ENCODE results near the gene FBXL3. TPM values are rescaled to one million over a fixed set of nuclear protein-coding genes. Genes with fewer than 3 reads are reported as not detected.

Gene FBXL3
- total RNA-seq, 1 donor from 2014 or later, result 25.5 TPM

DNA sequence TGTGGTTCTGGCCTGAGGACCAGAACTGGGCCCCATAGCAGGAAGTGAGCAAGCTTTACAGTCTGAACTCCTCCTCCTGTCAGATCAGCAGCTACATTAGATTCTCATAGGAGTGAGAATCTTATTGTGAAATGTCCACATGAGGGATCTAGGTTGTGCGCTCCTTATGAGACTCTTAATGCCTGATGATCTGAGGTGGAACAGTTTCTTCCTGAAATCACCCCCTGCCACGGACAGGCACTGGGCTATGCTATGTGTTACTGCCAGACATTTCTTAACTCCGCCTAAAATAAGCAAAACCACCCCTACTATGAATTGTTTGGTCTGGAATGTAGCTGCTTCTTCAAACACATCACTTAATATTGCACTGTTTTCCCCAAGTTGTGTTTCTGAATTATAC is 4.6 kb downstream of the FBXL3 start:
- no peak overlapping the region for H3K4me3 Mint-ChIP-seq
- peaks cover 34% of the 10 kb centered on the region for H3K4me1 Mint-ChIP-seq
- Histone ChIP-seq H3K36me3 (peaks cover 3% of the 10 kb centered on the region), H3K4me2 (no peak overlapping the region), H3K9me3 (ENCODE audit: low read depth) (no peaks in the 10 kb centered on the region), H3K9ac (no peak overlapping the region), H3F3A (ENCODE audit: low read depth) (peaks cover 5% of the 10 kb centered on the region), H3K4me1 (peaks cover 21% of the 10 kb centered on the region), H3K79me2 (ENCODE audit: low read depth) (peaks cover 81% of the 10 kb centered on the region), H3K4me3 (no peak overlapping the region), H4K20me1 (ENCODE audit: low read depth) (peaks cover 64% of the 10 kb centered on the region), H3K27ac (no peak overlapping the region), H3K27me3 (no peaks in the 10 kb centered on the region), H2AFZ (replicated peaks) (no peak overlapping the region)
- peaks cover 2% of the 10 kb centered on the region for H3K36me3 Mint-ChIP-seq
- TF ChIP-seq, protein P1, sequence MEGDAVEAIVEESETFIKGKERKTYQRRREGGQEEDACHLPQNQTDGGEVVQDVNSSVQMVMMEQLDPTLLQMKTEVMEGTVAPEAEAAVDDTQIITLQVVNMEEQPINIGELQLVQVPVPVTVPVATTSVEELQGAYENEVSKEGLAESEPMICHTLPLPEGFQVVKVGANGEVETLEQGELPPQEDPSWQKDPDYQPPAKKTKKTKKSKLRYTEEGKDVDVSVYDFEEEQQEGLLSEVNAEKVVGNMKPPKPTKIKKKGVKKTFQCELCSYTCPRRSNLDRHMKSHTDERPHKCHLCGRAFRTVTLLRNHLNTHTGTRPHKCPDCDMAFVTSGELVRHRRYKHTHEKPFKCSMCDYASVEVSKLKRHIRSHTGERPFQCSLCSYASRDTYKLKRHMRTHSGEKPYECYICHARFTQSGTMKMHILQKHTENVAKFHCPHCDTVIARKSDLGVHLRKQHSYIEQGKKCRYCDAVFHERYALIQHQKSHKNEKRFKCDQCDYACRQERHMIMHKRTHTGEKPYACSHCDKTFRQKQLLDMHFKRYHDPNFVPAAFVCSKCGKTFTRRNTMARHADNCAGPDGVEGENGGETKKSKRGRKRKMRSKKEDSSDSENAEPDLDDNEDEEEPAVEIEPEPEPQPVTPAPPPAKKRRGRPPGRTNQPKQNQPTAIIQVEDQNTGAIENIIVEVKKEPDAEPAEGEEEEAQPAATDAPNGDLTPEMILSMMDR (IDR thresholded peaks at IDR 0.05), result no peak
- TF ChIP-seq EZH2phosphoT487 (IDR thresholded peaks at IDR 0.05) (no peak), EZH2 (IDR thresholded peaks at IDR 0.05) (no peak)
- H3K27ac Mint-ChIP-seq, result no peak overlapping the region
- H3K9me3 Mint-ChIP-seq, result no peaks in the 10 kb centered on the region
- DNase-seq (ENCODE audit: low spot score), result no peak
- no peaks in the 10 kb centered on the region for H3K27me3 Mint-ChIP-seq (ENCODE audit: insufficient read depth, low read depth)

DNA sequence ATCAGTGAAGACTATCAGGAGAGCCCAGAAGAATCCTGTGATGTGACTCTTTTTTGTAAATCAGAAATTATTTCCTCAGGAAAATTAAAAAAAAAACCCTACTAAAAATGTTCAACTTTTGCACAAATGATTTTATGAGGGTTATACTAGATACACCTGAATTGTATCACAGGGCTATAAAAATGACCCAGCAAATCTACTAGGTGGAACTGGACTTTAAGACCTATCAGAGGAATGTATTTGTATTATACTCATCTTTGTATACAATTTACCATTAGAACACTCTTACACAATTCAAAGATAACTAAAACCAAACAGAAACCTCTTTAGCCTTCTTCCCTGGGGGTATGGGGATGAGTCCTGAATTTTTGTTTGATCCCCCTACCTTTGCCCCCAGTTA is 7.2 kb downstream of the FBXL3 start:
- Histone ChIP-seq H3K79me2 (ENCODE audit: low read depth) (peaks cover 75% of the 10 kb centered on the region), H3K9ac (no peak overlapping the region), H3K4me1 (peaks cover 13% of the 10 kb centered on the region), H3K36me3 (peaks cover 3% of the 10 kb centered on the region), H4K20me1 (ENCODE audit: low read depth) (peaks cover 54% of the 10 kb centered on the region), H3K27ac (no peak overlapping the region), H3K27me3 (no peaks in the 10 kb centered on the region), H3K4me3 (no peak overlapping the region), H3K9me3 (ENCODE audit: low read depth) (no peaks in the 10 kb centered on the region), H2AFZ (replicated peaks) (no peak overlapping the region), H3K4me2 (no peak overlapping the region), H3F3A (ENCODE audit: low read depth) (no peaks in the 10 kb centered on the region)
- no peak overlapping the region for H3K4me3 Mint-ChIP-seq
- no peak overlapping the region for H3K27ac Mint-ChIP-seq
- no peaks in the 10 kb centered on the region for H3K9me3 Mint-ChIP-seq
- no peak for TF ChIP-seq EZH2phosphoT487 (IDR thresholded peaks at IDR 0.05)
- TF ChIP-seq EZH2 (IDR thresholded peaks at IDR 0.05), result no peak
- TF ChIP-seq, protein P1 (IDR thresholded peaks at IDR 0.05), result no peak
- H3K36me3 Mint-ChIP-seq, result peaks cover 10% of the 10 kb centered on the region
- DNase-seq (ENCODE audit: low spot score), result no peak
- H3K27me3 Mint-ChIP-seq (ENCODE audit: insufficient read depth, low read depth), result no peaks in the 10 kb centered on the region
- H3K4me1 Mint-ChIP-seq, result peaks cover 19% of the 10 kb centered on the region

DNA sequence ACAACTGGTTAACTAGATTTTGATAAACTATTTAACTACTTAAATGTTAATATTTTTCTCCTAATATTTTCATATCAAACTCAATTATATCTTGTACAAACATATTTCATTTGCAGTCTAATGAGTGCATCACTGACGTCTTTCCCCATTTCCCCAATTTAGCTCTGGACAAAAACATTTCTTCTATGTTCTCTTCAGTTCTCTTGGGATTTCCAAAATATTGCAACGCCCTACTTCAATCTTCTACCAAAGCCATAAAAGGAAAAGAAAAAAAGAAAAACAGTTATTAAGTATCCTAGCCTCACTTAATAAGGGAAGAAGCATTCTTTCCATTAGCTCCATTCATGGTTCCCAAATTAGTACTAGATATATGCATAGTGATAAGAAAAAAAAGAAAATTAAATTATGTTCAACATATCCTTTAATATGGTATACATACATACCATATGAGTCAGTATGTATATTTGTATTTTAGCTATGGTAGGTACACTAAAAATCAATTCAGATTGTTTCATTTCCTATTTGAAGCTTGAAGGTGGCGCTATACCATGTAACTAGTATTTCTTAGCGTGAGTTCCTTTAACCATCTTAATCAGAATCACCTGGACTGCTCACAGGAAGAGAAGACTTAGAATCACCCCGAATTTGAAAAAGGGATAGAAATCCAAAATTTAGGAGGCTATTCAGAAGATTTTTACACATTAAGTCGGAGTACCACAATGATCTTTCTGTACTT is 9.9 kb downstream of the FBXL3 start:
- DNase-seq (ENCODE audit: low spot score), result no peak
- Histone ChIP-seq H3K9ac (no peak overlapping the region), H2AFZ (replicated peaks) (no peak overlapping the region), H3K9me3 (ENCODE audit: low read depth) (no peaks in the 10 kb centered on the region), H3K4me2 (no peak overlapping the region), H4K20me1 (ENCODE audit: low read depth) (peaks cover 32% of the 10 kb centered on the region), H3K4me3 (no peak overlapping the region), H3K27me3 (no peaks in the 10 kb centered on the region), H3K36me3 (peaks cover 3% of the 10 kb centered on the region), H3K79me2 (ENCODE audit: low read depth) (peaks cover 60% of the 10 kb centered on the region), H3K4me1 (no peaks in the 10 kb centered on the region), H3F3A (ENCODE audit: low read depth) (no peaks in the 10 kb centered on the region), H3K27ac (no peak overlapping the region)
- Mint-ChIP-seq H3K4me3 (no peak overlapping the region), H3K36me3 (peaks cover 28% of the 10 kb centered on the region), H3K27ac (no peak overlapping the region), H3K9me3 (no peaks in the 10 kb centered on the region), H3K27me3 (ENCODE audit: insufficient read depth, low read depth) (no peaks in the 10 kb centered on the region), H3K4me1 (no peaks in the 10 kb centered on the region)
- TF ChIP-seq EZH2phosphoT487 (IDR thresholded peaks at IDR 0.05), result no peak
- TF ChIP-seq, protein P1 (IDR thresholded peaks at IDR 0.05), result peak; percentile 18

Data from neural progenitor cell (in vitro differentiated cells).